Effector memory CD8-positive, alpha-beta T cell (primary cell): ENCODE data around the gene ITPRIPL2.

ENCODE experiments used
- ATAC-seq: fragments of 150-1000 bp; cut with Tn5 transposase; replicated peaks from 2 replicates; pipeline ENCODE4 v1.10.0; 2021; ENCODE audit warnings: mild to moderate bottlenecking, moderate library complexity
- DNase-seq, 3 experiments: peaks; one replicate each; pipeline ENCODE4 v3.0.0; 2021
- H3K27ac Mint-ChIP-seq, 2 donors: one replicate each; pipeline ENCODE4 v1.8.0; 2022; ENCODE audit warnings: mild to moderate bottlenecking in 2 of 2, mixed read lengths in 2 of 2, moderate library complexity in 2 of 2
- H3K27me3 Mint-ChIP-seq, 2 donors: one replicate each; pipeline ENCODE4 v1.8.0; 2022; ENCODE audit warnings: mixed read lengths in 2 of 2
- H3K36me3 Mint-ChIP-seq: one replicate; pipeline ENCODE4 v1.8.0; 2022; ENCODE audit warnings: mild to moderate bottlenecking, moderate library complexity, mixed read lengths; ENCODE audit not compliant: insufficient read depth
- H3K4me1 Mint-ChIP-seq, 2 donors: one replicate each; pipeline ENCODE4 v1.8.0; 2022; ENCODE audit warnings: low read depth in 2 of 2, mixed read lengths in 2 of 2
- H3K4me3 Mint-ChIP-seq, 2 donors: one replicate each; pipeline ENCODE4 v1.8.0; 2022; ENCODE audit warnings: mild to moderate bottlenecking in 2 of 2, mixed read lengths in 2 of 2, moderate library complexity in 2 of 2
- H3K9me3 Mint-ChIP-seq, 2 donors: one replicate each; pipeline ENCODE4 v1.8.0; 2022; ENCODE audit warnings: mixed read lengths in 2 of 2

ITPRIPL2 gene

DNA sequence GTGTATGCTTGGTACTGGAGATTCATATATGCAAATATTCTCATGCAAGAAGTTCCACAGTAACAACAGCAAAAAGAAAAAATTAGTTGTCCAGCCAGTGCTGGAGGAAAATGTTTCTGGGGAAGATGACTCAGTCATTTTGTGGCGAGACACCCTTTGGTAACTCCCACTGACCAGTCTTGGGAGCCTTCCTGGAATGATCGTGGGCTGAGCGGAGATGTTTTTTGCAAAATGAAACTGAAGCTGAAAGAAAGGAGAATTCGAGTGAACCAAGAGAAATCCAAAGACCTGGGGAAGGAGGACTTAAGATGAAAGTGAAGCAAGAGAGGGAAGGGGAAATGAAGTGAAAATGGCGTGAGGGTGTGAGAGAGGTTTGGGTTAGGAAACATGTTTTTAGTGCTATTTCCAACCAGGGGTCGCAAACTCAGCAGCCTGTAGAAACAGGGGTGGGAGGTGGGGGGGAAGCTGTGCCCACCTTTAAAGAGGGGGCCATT, 5.2 kb downstream of the ITPRIPL2 start:
- ATAC-seq (no peak), DNase-seq (no peak)
- Mint-ChIP-seq H3K4me1 (peaks cover 15 to 16% of the 10 kb centered on the region in 2 donors), H3K36me3 (peaks cover 3% of the 10 kb centered on the region), H3K27ac (peak overlapping the region; percentile 85 to 86), H3K9me3 (no peaks in the 10 kb centered on the region), H3K4me3 (peak overlapping the region; percentile 63 to 76), H3K27me3 (peaks cover 4 to 10% of the 10 kb centered on the region in 2 donors)

DNA sequence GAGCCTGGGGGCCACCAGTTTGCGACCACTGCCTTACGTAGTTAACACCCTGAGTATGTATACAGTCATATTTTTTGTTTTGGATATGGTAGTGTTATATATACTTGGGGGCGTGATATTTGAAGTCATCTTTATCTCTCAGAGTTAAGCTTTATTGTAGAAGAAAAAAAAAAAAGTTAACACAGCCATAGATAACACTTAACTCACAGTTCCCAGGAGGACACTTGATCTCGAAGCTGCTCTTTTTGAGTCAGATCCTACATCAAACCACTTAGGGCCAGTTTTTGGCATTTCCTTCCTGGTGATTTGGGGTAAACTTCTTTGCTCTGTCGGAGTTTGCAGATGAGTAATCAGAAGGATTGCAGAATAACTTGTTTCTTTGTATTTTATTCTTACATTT, 5.8 kb downstream of the ITPRIPL2 start:
- Mint-ChIP-seq H3K36me3 (peaks cover 3% of the 10 kb centered on the region), H3K27me3 (peaks cover 4 to 10% of the 10 kb centered on the region in 2 donors), H3K4me3 (peak overlapping the region; percentile 63 to 76), H3K27ac (peak overlapping the region; percentile 85 to 86), H3K9me3 (no peaks in the 10 kb centered on the region), H3K4me1 (peaks cover 15 to 16% of the 10 kb centered on the region in 2 donors)
- DNase-seq, result no peak
- ATAC-seq, result peak; percentile 56

DNA sequence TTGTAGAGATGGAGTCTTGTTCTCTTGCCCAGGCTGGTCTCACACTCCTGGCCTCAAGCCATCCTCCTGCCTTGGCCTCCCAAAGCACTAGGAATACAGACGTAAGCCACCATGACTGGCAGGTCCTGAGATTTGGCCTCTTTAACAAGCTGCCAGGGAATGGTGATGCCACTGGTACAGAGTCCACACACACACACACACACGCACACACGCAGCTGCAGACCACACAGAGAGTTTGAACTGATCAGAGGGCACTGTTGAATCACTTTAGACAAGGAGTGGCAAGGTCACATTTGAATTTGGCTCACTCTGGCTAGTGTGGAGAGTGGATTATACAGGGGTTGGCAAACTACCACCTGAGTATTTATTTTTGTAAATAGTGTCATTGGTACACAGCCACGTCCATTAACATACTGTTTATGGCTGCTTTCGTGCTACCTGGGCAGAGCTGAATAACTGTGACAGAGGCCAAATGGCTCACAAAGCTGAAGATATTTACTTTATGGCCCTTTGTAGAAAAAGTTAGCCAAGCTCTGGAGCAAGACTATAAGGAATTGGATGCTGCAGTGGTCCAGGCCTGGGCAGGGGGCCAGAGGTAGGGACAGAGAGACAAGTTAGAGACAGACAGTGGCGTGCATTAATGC, 9.9 kb downstream of the ITPRIPL2 start:
- ATAC-seq, result no peak
- no peak overlapping the region for H3K27ac Mint-ChIP-seq
- H3K4me1 Mint-ChIP-seq, result peaks cover 6 to 11% of the 10 kb centered on the region in 2 donors
- no peaks in the 10 kb centered on the region for H3K9me3 Mint-ChIP-seq
- peaks cover 0 to 4% of the 10 kb centered on the region in 2 donors for H3K27me3 Mint-ChIP-seq
- H3K36me3 Mint-ChIP-seq, result no peaks in the 10 kb centered on the region
- DNase-seq, result no peak
- no peak overlapping the region for H3K4me3 Mint-ChIP-seq

DNA sequence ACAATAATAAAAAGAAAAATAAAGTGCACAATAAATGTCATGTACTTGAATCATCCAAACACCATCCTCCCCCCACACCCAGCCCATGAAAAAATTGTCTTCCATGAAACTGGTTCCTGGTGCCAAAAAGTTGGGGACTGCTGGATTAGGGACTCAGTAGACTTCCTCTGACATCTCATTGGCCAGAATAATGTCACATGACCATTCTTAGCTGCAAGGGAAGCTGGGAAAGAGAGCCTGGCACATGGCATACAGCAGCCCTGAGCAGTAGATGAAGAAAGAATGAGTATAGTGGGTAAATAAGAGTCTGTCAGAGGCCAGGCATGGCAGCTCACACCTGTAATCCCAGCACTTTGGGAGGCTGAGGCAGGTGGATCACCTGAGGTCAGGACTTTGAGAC, 12.5 kb downstream of the ITPRIPL2 start:
- H3K4me1 Mint-ChIP-seq, result peaks cover 8 to 20% of the 10 kb centered on the region in 2 donors
- no peaks in the 10 kb centered on the region for H3K9me3 Mint-ChIP-seq
- no peaks in the 10 kb centered on the region for H3K36me3 Mint-ChIP-seq
- no peaks in the 10 kb centered on the region for H3K27me3 Mint-ChIP-seq
- no peak for ATAC-seq
- no peak overlapping the region for H3K4me3 Mint-ChIP-seq
- no peak overlapping the region for H3K27ac Mint-ChIP-seq
- no peak for DNase-seq

DNA sequence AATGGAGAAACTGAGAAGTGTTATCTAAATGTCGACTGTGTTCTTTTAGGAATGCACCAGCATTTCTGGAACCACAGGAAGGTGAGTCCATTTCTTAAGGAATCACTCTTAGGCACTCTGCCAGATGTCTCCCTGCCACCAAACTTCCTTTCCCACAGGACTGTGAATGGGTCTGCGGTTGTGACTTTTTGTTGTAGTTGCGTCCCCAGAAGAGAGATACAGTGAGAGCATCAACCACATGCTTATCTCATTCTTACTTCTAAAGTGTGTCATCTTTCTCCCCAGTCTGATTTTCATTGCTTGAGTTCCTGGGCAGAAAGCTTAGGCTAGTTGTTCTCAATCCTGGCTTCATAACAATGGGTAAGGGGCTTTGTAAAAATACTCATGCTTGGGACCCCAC, 13.4 kb downstream of the ITPRIPL2 start:
- ATAC-seq (peak; percentile 54), DNase-seq (no peak)
- no peaks in the 10 kb centered on the region for H3K9me3 Mint-ChIP-seq
- no peak overlapping the region for H3K4me3 Mint-ChIP-seq
- H3K36me3 Mint-ChIP-seq, result no peaks in the 10 kb centered on the region
- peak overlapping the region; percentile 13 to 69 for H3K27ac Mint-ChIP-seq
- H3K4me1 Mint-ChIP-seq, result peaks cover 8 to 21% of the 10 kb centered on the region in 2 donors
- no peaks in the 10 kb centered on the region for H3K27me3 Mint-ChIP-seq

DNA sequence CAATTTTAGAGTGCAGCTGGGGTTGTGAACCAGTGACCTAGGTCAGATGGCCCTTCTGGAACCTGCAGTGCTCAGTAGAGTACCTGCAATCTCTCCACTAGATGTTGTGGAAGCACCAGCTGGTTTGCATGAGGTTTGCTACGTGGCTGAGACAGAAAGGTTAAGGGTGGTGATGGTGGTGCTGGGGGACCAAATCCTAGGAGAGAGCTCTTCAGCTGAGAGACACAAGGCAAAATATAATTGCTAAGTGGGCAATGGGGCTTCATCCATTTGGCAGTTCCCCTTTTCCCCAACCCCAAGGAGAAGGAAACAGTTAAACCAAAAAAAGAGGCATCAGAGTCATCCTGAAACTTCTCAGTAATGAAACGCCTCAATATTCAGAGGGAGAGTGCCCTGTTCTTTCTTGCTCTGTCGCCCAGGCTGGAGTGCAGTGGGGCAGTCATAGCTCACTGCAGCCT, 13.9 kb downstream of the ITPRIPL2 start:
- no peak for DNase-seq
- no peak overlapping the region for H3K4me3 Mint-ChIP-seq
- peaks cover 8 to 21% of the 10 kb centered on the region in 2 donors for H3K4me1 Mint-ChIP-seq
- no peaks in the 10 kb centered on the region for H3K36me3 Mint-ChIP-seq
- H3K27ac Mint-ChIP-seq, result peak overlapping the region; percentile 13 to 69
- no peak for ATAC-seq
- no peaks in the 10 kb centered on the region for H3K9me3 Mint-ChIP-seq
- H3K27me3 Mint-ChIP-seq, result no peaks in the 10 kb centered on the region

DNA sequence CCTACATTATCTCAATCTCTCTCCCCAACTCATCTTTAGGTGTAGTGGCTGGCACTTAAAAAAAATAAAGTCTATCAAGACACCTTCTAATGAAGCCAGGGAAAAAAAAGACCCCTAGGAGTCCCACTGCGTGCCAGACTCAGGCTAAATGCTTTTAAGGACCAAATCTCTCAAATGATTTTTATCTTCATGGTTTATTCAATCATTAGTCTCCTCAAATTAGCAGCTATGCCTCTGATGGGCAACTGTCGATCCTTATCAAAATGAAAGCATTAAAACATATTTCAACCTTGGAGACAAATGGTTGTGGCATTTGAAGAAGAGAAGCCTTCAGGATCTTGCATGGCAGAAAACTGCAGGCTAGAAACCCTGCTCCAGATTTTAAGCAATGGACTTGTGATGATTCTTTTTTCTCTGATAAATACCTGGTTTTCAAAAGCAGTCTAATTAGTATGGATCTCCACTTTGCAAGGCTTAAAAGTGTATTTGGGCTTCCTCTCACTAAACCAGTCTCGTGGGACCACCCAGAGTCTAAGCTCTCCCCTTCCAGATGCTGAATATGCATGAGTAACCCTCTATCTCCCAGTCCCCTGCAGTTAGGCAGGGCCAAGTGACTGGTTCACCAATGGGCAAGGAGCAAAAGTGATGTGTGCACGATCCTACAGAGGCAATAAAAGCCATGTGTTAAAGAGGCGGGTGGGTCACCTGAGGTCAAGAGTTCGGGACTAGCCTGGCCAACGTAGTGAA, 14.9 kb downstream of the ITPRIPL2 start:
- no peak for ATAC-seq
- Mint-ChIP-seq H3K9me3 (no peaks in the 10 kb centered on the region), H3K4me3 (no peak overlapping the region), H3K4me1 (peaks cover 8 to 21% of the 10 kb centered on the region in 2 donors), H3K36me3 (no peaks in the 10 kb centered on the region), H3K27me3 (no peaks in the 10 kb centered on the region), H3K27ac (no peak overlapping the region)
- DNase-seq, result no peak

DNA sequence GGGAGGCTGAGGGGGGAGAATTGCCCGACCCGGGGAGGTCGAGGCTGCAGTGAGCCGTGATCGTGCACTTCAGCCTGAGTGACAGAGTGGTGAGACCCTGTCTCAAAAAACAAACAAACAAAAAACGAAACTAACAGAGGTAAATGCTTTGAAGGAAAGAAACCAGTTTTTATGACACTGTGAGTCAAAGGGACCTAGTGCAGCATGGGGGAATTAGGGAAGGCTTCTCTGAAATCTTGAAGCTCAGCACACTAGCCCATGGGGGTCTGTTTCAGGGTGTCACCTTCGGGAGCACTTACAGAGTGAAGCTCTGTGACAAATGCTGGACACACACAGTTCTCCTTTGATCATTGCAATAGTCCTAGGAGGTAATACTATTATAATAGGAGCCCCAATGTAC, 16.6 kb downstream of the ITPRIPL2 start:
- Mint-ChIP-seq H3K4me1 (peaks cover 8 to 21% of the 10 kb centered on the region in 2 donors), H3K9me3 (no peaks in the 10 kb centered on the region), H3K27ac (peak overlapping the region; percentile 61 to 77), H3K27me3 (no peaks in the 10 kb centered on the region), H3K4me3 (peak overlapping the region; percentile 57 to 65), H3K36me3 (no peaks in the 10 kb centered on the region)
- no peak for ATAC-seq
- no peak for DNase-seq

DNA sequence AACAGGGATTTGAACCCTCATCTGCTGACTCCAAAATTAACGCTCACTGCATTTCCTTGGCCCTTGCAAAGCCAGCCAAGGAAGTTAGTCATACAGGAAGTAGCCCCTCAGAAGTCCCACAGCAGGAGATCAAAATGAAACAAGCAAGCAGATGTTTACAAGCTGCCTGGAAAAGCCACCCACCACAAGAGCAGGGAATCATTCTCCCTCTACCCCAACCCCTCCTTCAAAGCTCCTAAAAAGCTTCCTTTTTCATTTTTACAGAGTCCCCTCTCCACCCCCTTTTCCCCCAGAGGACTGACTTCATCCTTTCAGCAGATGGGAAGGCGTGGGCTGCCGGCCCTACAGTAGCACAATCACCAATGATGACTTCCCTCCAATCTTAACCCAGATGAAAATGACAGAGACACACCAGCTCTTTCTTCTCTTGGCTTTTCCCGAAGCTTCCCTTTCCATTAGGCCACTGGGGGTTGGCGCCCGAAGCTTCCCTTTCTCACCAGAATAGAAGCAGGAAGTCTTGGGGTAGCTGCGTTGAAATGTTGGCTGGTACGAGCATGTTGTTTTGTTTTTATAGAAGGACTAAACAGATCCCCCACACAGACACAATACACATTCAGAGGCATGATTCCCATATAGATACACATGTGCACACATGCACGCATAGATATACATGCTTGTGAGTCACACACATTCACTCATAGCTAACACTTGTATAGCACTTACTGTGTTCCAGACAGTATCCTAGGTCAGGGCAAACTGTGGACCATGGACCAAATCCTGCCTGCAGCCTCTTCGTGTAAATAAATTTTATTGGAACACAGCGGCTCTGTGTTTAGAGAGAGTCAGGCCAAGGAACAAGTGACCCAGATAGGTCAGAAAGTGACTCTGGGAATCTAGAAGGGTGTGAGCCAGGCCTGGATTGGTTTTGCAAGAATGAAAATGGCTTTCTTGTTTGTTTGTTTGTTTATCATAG, 17.4 kb downstream of the ITPRIPL2 start:
- ATAC-seq (no peak), DNase-seq (no peak)
- no peaks in the 10 kb centered on the region for H3K36me3 Mint-ChIP-seq
- H3K4me3 Mint-ChIP-seq, result peak overlapping the region; percentile 57 to 65
- peaks cover 0 to 6% of the 10 kb centered on the region in 2 donors for H3K27me3 Mint-ChIP-seq
- H3K9me3 Mint-ChIP-seq, result no peaks in the 10 kb centered on the region
- H3K27ac Mint-ChIP-seq, result peak overlapping the region; percentile 61 to 77
- peaks cover 8 to 21% of the 10 kb centered on the region in 2 donors for H3K4me1 Mint-ChIP-seq

DNA sequence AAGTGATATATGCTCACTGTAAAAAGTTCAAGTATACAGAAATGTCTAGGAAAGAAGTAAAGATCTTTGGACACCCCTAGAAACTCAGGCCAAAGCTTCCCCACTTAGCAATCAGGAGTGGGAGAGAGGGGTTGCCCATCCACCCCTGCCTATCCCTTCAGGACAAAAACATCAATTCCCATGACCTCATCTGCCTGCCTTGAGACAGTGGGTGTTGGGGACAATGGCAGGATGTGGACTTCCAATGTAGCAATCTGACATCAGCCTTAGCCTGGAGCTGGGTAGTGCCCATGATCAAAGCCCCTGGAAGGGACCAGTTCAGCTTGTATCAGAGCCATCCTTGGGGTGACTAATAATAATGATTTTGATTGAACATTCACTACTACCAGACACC, 18.1 kb downstream of the ITPRIPL2 start:
- Mint-ChIP-seq H3K36me3 (no peaks in the 10 kb centered on the region), H3K27ac (peak overlapping the region in 1 of 2 donors; percentile 77), H3K4me1 (peaks cover 8 to 21% of the 10 kb centered on the region in 2 donors), H3K27me3 (peaks cover 0 to 13% of the 10 kb centered on the region in 2 donors), H3K4me3 (no peak overlapping the region), H3K9me3 (no peaks in the 10 kb centered on the region)
- DNase-seq, result no peak
- no peak for ATAC-seq

DNA sequence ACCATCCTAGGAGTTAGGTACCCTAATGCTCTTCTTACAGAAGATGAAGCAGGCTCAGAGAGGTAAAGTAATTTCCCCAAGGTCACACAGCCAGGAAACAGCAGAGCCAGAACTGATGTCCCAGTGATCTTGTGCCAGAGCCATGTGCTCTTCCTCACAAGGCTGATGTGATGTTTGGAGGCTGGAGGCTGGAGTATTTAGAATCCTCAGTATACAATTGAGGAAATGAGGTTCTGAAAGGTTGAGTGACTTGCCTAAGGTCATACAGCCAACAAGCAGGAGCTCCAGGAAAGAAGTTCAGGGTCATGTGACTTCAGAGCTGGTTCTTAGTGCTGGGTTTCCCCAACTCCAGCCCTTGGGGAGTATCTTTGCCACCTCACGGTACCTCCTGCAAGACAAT, 18.5 kb downstream of the ITPRIPL2 start:
- no peak for ATAC-seq
- Mint-ChIP-seq H3K27ac (no peak overlapping the region), H3K36me3 (no peaks in the 10 kb centered on the region), H3K27me3 (peaks cover 0 to 13% of the 10 kb centered on the region in 2 donors), H3K4me1 (peaks cover 8 to 20% of the 10 kb centered on the region in 2 donors), H3K4me3 (no peak overlapping the region), H3K9me3 (no peaks in the 10 kb centered on the region)
- no peak for DNase-seq

DNA sequence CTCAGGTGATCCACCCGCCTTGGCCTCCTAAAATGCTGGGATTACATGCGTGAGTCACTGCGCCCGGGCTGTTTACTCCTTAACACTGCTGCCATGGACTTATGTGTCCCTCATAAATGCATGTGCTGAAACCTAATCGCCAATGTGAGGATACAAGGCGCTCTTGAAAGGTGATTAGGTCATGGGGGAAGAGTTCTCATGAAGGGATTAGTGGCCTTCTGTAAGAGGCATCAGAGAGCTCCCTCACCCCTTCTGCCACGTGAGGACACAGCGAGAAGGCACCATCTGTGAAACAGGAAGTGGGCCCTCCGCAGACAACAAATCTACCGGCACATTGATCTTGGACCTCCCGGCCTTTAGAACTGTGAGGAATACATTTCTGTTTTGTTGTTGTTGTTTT, 19.1 kb downstream of the ITPRIPL2 start:
- H3K4me1 Mint-ChIP-seq, result peaks cover 8 to 14% of the 10 kb centered on the region in 2 donors
- peaks cover 0 to 13% of the 10 kb centered on the region in 2 donors for H3K27me3 Mint-ChIP-seq
- DNase-seq (no peak), ATAC-seq (no peak)
- no peak overlapping the region for H3K27ac Mint-ChIP-seq
- H3K4me3 Mint-ChIP-seq, result no peak overlapping the region
- H3K36me3 Mint-ChIP-seq, result no peaks in the 10 kb centered on the region
- H3K9me3 Mint-ChIP-seq, result no peaks in the 10 kb centered on the region

DNA sequence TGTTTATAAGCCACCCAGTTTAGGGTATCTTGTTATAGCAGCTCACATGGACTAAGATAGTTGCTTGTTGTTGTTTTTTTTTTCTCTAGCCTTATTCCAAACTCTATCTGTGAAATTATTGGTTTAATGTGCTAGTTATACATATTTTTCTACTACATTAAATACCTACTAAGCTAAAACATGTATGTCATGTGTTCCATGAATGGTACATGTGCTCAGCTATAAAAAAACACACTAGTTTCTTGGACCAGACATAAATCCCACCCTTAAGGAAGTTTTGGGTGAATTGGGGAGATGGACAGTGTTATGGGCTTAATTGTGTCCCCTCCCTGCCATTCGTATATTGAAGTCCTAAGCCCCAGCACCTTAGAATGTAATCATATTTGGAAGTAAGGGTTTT, 19.8 kb downstream of the ITPRIPL2 start:
- Mint-ChIP-seq H3K4me3 (no peak overlapping the region), H3K4me1 (peaks cover 8 to 14% of the 10 kb centered on the region in 2 donors), H3K36me3 (no peaks in the 10 kb centered on the region)

More for the DNA sequence above, 19.8 kb downstream of the ITPRIPL2 start:
- Mint-ChIP-seq H3K27me3 (peaks cover 0 to 13% of the 10 kb centered on the region in 2 donors), H3K9me3 (no peaks in the 10 kb centered on the region), H3K27ac (no peak overlapping the region)
- ATAC-seq (no peak), DNase-seq (no peak)
